MM.1S (cell line): Measurements from ENCODE around the gene CCDC127.
"Not testable (repeated sequence)": the region's sequence is repeated elsewhere in the genome, so short reads cannot be mapped to it uniquely, and the experiment has no call there.

Source experiments
- DNase-seq: peaks from one replicate; pipeline ENCODE4 v3.0.0-alpha.2; 2015
- H2AFZ ChIP-seq: fragments of 300-600 bp; sonication (generic); 2 replicates; pipeline ENCODE4 v1.6.0; 2016; ENCODE audit warnings: antibody characterized with exemption, low read length
- H3F3A ChIP-seq: fragments of 300-600 bp; sonication (generic); 2 replicates; pipeline ENCODE4 v1.6.1; 2016; ENCODE audit warnings: mild to moderate bottlenecking, antibody characterized with exemption, low read length, moderate library complexity, mixed read lengths; ENCODE audit not compliant: insufficient read depth
- H3K27ac ChIP-seq: fragments of 300-600 bp; sonication (generic); 2 replicates; pipeline ENCODE4 v1.5.1; 2016; ENCODE audit warnings: mild to moderate bottlenecking, low read length
- H3K27me3 ChIP-seq: fragments of 300-600 bp; sonication (generic); replicated peaks from 2 replicates; pipeline ENCODE4 v1.6.0; 2016; ENCODE audit warnings: low read length; ENCODE audit not compliant: insufficient read depth
- H3K36me3 ChIP-seq: fragments of 300-600 bp; sonication (generic); replicated peaks from 2 replicates; pipeline ENCODE4 v1.6.1; 2016; ENCODE audit warnings: mild to moderate bottlenecking, low read length, mixed read lengths; ENCODE audit not compliant: insufficient read depth
- H3K4me1 ChIP-seq: fragments of 300-600 bp; sonication (generic); 2 replicates; pipeline ENCODE4 v1.6.1; 2016; ENCODE audit warnings: low read length, mixed read lengths
- H3K4me2 ChIP-seq: fragments of 300-600 bp; sonication (generic); 2 replicates; pipeline ENCODE4 v1.6.0; 2016; ENCODE audit warnings: low read depth, low read length
- H3K4me3 ChIP-seq: fragments of 300-600 bp; sonication (generic); 2 replicates; pipeline ENCODE4 v1.5.1; 2016; ENCODE audit warnings: low read length, mixed read lengths
- H3K79me2 ChIP-seq: fragments of 300-600 bp; sonication (generic); 2 replicates; pipeline ENCODE4 v1.6.1; 2016; ENCODE audit warnings: mixed run types, low read length, mixed read lengths
- H3K9ac ChIP-seq: fragments of 300-600 bp; sonication (generic); 2 replicates; pipeline ENCODE4 v1.6.1; 2016; ENCODE audit warnings: low read length, mixed read lengths
- H3K9me2 ChIP-seq: fragments of 300-600 bp; sonication (generic); replicated peaks from 2 replicates; pipeline ENCODE4 v1.6.1; 2016; ENCODE audit warnings: mild to moderate bottlenecking, low read length, mixed read lengths; ENCODE audit not compliant: insufficient read depth
- H3K9me3 ChIP-seq: fragments of 300-600 bp; sonication (generic); replicated peaks from 2 replicates; pipeline ENCODE4 v1.6.1; 2016; ENCODE audit warnings: mild to moderate bottlenecking, low read length, mixed read lengths; ENCODE audit not compliant: insufficient read depth
- H4K20me1 ChIP-seq: fragments of 300-600 bp; sonication (generic); 2 replicates; pipeline ENCODE4 v1.6.1; 2016; ENCODE audit warnings: mild to moderate bottlenecking, low read length, moderate library complexity, mixed read lengths; ENCODE audit not compliant: insufficient read depth
- CTCF ChIP-seq: fragments of 300-600 bp; sonication (generic); IDR thresholded peaks from 2 replicates; pipeline ENCODE4 v1.5.1; 2016; ENCODE audit warnings: antibody characterized with exemption, low read length, mixed read lengths
- EZH2 ChIP-seq: fragments of 300-600 bp; sonication (generic); optimal IDR thresholded peaks from 2 replicates; pipeline ENCODE3; 2017; ENCODE audit warnings: low read depth, mild to moderate bottlenecking, antibody characterized with exemption, low read length, mixed read lengths
- EZH2phosphoT487 ChIP-seq: fragments of 300-600 bp; sonication (generic); IDR thresholded peaks from 2 replicates; pipeline ENCODE4 v1.6.1; 2018; ENCODE audit warnings: antibody characterized with exemption, low read length

The CCDC127 gene

GRCh38 chr5:241045-241669 lies 23.2 kb upstream of the CCDC127 start:
- H3K27ac ChIP-seq, H3F3A ChIP-seq, H3K9me3 ChIP-seq, H3K9ac ChIP-seq, H3K9me2 ChIP-seq, DNase-seq, H3K27me3 ChIP-seq, H3K36me3 ChIP-seq, H3K4me2 ChIP-seq, H2AFZ ChIP-seq, H3K4me3 ChIP-seq, H3K4me1 ChIP-seq, H4K20me1 ChIP-seq: not testable (repeated sequence)
- peaks cover 36% of the 10 kb centered on the region for H3K79me2 ChIP-seq

- DNase-seq, H3K27ac ChIP-seq, H4K20me1 ChIP-seq, H3K9me3 ChIP-seq, H3K36me3 ChIP-seq, H2AFZ ChIP-seq, H3K9me2 ChIP-seq, H3F3A ChIP-seq, H3K9ac ChIP-seq, H3K4me3 ChIP-seq, H3K4me1 ChIP-seq, H3K27me3 ChIP-seq, H3K4me2 ChIP-seq: not testable (repeated sequence)
- peaks cover 37% of the 10 kb centered on the region for H3K79me2 ChIP-seq
Observed at GRCh38 chr5:240550-240949, 22.6 kb upstream of the CCDC127 start.

- H3K4me3 ChIP-seq, DNase-seq, H3K9me3 ChIP-seq, H3F3A ChIP-seq, H2AFZ ChIP-seq, H3K9me2 ChIP-seq, H3K4me2 ChIP-seq, H3K27me3 ChIP-seq, H3K27ac ChIP-seq, H3K4me1 ChIP-seq, H3K9ac ChIP-seq, H4K20me1 ChIP-seq: not testable (repeated sequence)
- Histone ChIP-seq H3K79me2 (peaks cover 56% of the 10 kb centered on the region), H3K36me3 (peaks cover 21% of the 10 kb centered on the region)
Observed at GRCh38 chr5:237931-238330, 20.0 kb upstream of the CCDC127 start.

- not testable (repeated sequence) for H3K27me3 ChIP-seq, H3K27ac ChIP-seq, H4K20me1 ChIP-seq, H3F3A ChIP-seq, DNase-seq, H3K9me2 ChIP-seq, H3K9me3 ChIP-seq, H3K4me1 ChIP-seq, H3K9ac ChIP-seq, H3K4me3 ChIP-seq, H2AFZ ChIP-seq, H3K4me2 ChIP-seq
- H3K36me3 ChIP-seq = peaks cover 18% of the 10 kb centered on the region; the same call in 1 of the 2 replicates
- peaks cover 63% of the 10 kb centered on the region for H3K79me2 ChIP-seq
Observed at GRCh38 chr5:235527-235926, 17.6 kb upstream of the CCDC127 start.

- Histone ChIP-seq H3K4me1 (no peaks in the 10 kb centered on the region), H2AFZ (no peak overlapping the region), H3K9ac (no peak overlapping the region), H3K36me3 (peaks cover 20% of the 10 kb centered on the region; the same call in 1 of the 2 replicates), H3K27me3 (no peaks in the 10 kb centered on the region), H4K20me1 (no peaks in the 10 kb centered on the region; the same call in 1 of the 2 replicates), H3K79me2 (peaks cover 67% of the 10 kb centered on the region), H3F3A (no peaks in the 10 kb centered on the region), H3K9me2 (no peaks in the 10 kb centered on the region), H3K9me3 (no peaks in the 10 kb centered on the region), H3K4me2 (no peak overlapping the region), H3K4me3 (no peak overlapping the region), H3K27ac (no peak overlapping the region)
- DNase-seq = no peak
- no peak for TF ChIP-seq EZH2phosphoT487
- no peak for TF ChIP-seq CTCF
- no peak for TF ChIP-seq EZH2
Observed at GRCh38 chr5:234450-234849, 16.5 kb upstream of the CCDC127 start.

- H3K9me2 ChIP-seq, H3K9me3 ChIP-seq, H3K9ac ChIP-seq, H3F3A ChIP-seq, H3K4me2 ChIP-seq, H3K27me3 ChIP-seq, DNase-seq, H3K4me3 ChIP-seq, H3K4me1 ChIP-seq, H2AFZ ChIP-seq, H4K20me1 ChIP-seq, H3K27ac ChIP-seq: not testable (repeated sequence)
- H3K79me2 ChIP-seq = peaks cover 73% of the 10 kb centered on the region
- peaks cover 30% of the 10 kb centered on the region; the same call in 1 of the 2 replicates for H3K36me3 ChIP-seq
Observed at GRCh38 chr5:233426-233825, 15.5 kb upstream of the CCDC127 start.
